SK-N-SH treated with all-trans-retinoic acid at 6 μM for 48 hours (cell line): ENCODE data around the gene KLHDC7B.

ENCODE experiments used
- ATAC-seq: fragments of 200-7000 bp; cut with Tn5 transposase; 3 replicates; pipeline ENCODE4 v1.9.1; 2020; ENCODE audit warnings: mild to moderate bottlenecking, moderate library complexity
- ARNTL ChIP-seq: fragments of 450-650 bp; formaldehyde crosslinking; IDR thresholded peaks from 2 replicates; pipeline ENCODE4 v1.5.0; 2020; ENCODE audit warnings: low read depth, mild to moderate bottlenecking, moderate library complexity, borderline replicate concordance
- BACH2 ChIP-seq: fragments of 250-450 bp; sonication (Bioruptor Pico); IDR thresholded peaks from 2 replicates; pipeline ENCODE4 v1.9.0; 2021; ENCODE audit warnings: mild to moderate bottlenecking, borderline replicate concordance
- CSDC2 ChIP-seq: fragments of 250-450 bp; sonication (Bioruptor Pico); IDR thresholded peaks from 2 replicates; pipeline ENCODE4 v1.5.0; 2020; ENCODE audit warnings: mild to moderate bottlenecking, moderate library complexity
- ESRRG ChIP-seq: fragments of 250-450 bp; sonication (Bioruptor Pico); IDR thresholded peaks from 2 replicates; pipeline ENCODE4 v1.6.1; 2021; ENCODE audit warnings: mild to moderate bottlenecking
- GLIS3 ChIP-seq: fragments of 250-450 bp; sonication (Bioruptor Pico); IDR thresholded peaks from 2 replicates; pipeline ENCODE4 v1.5.0; 2020; ENCODE audit warnings: mild to moderate bottlenecking, moderate library complexity
- ISL1 ChIP-seq: fragments of 250-450 bp; sonication (Bioruptor Pico); IDR thresholded peaks from 2 replicates; pipeline ENCODE4 v2.1.2; 2022; ENCODE audit warnings: mild to moderate bottlenecking, moderate library complexity
- OSR1 ChIP-seq: fragments of 250-450 bp; sonication (Bioruptor Pico); IDR thresholded peaks from 2 replicates; pipeline ENCODE4 v1.8.0; 2022; ENCODE audit warnings: moderate library complexity, mild to moderate bottlenecking, inconsistent platforms
- PPARA ChIP-seq: fragments of 250-450 bp; sonication (Bioruptor Pico); IDR thresholded peaks from 2 replicates; pipeline ENCODE4 v1.5.0; 2020; ENCODE audit warnings: mild to moderate bottlenecking, borderline replicate concordance
- RARB ChIP-seq: fragments of 250-450 bp; sonication (Bioruptor Pico); IDR thresholded peaks from 2 replicates; pipeline ENCODE4 v1.8.0; 2021; ENCODE audit warnings: mild to moderate bottlenecking, moderate library complexity
- SNAI2 ChIP-seq: fragments of 250-450 bp; sonication (Bioruptor Pico); IDR thresholded peaks from 2 replicates; pipeline ENCODE4 v1.5.0; 2020; ENCODE audit warnings: mild to moderate bottlenecking, moderate library complexity
- TCF4 ChIP-seq: fragments of 250-450 bp; sonication (Bioruptor Pico); IDR thresholded peaks from 2 replicates; pipeline ENCODE4 v1.8.0; 2021; ENCODE audit warnings: mild to moderate bottlenecking, moderate library complexity, borderline replicate concordance
- TOX ChIP-seq: fragments of 250-450 bp; sonication (Bioruptor Pico); IDR thresholded peaks from 2 replicates; pipeline ENCODE4 v1.8.0; 2021; ENCODE audit warnings: mild to moderate bottlenecking, moderate library complexity, borderline replicate concordance
- ZC3H10 ChIP-seq: fragments of 250-450 bp; sonication (Bioruptor Pico); IDR thresholded peaks from 2 replicates; pipeline ENCODE4 v1.5.1; 2021; ENCODE audit warnings: mild to moderate bottlenecking, moderate library complexity
- ZFP3 ChIP-seq: fragments of 250-450 bp; sonication (Bioruptor Pico); IDR thresholded peaks from 2 replicates; pipeline ENCODE4 v1.5.0; 2020; ENCODE audit warnings: mild to moderate bottlenecking, moderate library complexity
- ZFP30 ChIP-seq: fragments of 450-650 bp; formaldehyde crosslinking; IDR thresholded peaks from 2 replicates; pipeline ENCODE4 v1.5.0; 2022; ENCODE audit warnings: mild to moderate bottlenecking, moderate library complexity
- ZNF565 ChIP-seq: fragments of 450-650 bp; formaldehyde crosslinking; conservative IDR thresholded peaks from 2 replicates; pipeline ENCODE4 v1.5.0; 2020; ENCODE audit warnings: low read depth, mild to moderate bottlenecking, moderate library complexity
- ZNF70 ChIP-seq: fragments of 450-650 bp; formaldehyde crosslinking; IDR thresholded peaks from 2 replicates; pipeline ENCODE4 v1.5.0; 2020; ENCODE audit warnings: mild to moderate bottlenecking, moderate library complexity
- TF ChIP-seq, protein P1 (sequence below): fragments of 250-450 bp; sonication (Bioruptor Pico); IDR thresholded peaks from 2 replicates; pipeline ENCODE4 v1.8.0; 2020; ENCODE audit warnings: mild to moderate bottlenecking, moderate library complexity, borderline replicate concordance
- TF ChIP-seq, protein P2 (sequence below): fragments of 250-450 bp; sonication (Bioruptor Pico); IDR thresholded peaks from 2 replicates; pipeline ENCODE4 v1.5.1; 2020; ENCODE audit warnings: low read depth, mild to moderate bottlenecking, moderate library complexity
- TF ChIP-seq, protein P3 (sequence below): fragments of 250-450 bp; sonication (Bioruptor Pico); IDR thresholded peaks from 2 replicates; pipeline ENCODE4 v1.5.0; 2020; ENCODE audit warnings: mild to moderate bottlenecking, moderate library complexity
- TF ChIP-seq, protein P4 (sequence below): fragments of 250-450 bp; sonication (Bioruptor Pico); IDR thresholded peaks from 2 replicates; pipeline ENCODE4 v1.8.0; 2021; ENCODE audit warnings: low read depth, mild to moderate bottlenecking, moderate library complexity, borderline replicate concordance
- TF ChIP-seq, protein P5 (sequence below): fragments of 250-450 bp; sonication (Bioruptor Pico); IDR thresholded peaks from 2 replicates; pipeline ENCODE4 v1.5.1; 2021; ENCODE audit warnings: mild to moderate bottlenecking, moderate library complexity

The KLHDC7B gene

DNA sequence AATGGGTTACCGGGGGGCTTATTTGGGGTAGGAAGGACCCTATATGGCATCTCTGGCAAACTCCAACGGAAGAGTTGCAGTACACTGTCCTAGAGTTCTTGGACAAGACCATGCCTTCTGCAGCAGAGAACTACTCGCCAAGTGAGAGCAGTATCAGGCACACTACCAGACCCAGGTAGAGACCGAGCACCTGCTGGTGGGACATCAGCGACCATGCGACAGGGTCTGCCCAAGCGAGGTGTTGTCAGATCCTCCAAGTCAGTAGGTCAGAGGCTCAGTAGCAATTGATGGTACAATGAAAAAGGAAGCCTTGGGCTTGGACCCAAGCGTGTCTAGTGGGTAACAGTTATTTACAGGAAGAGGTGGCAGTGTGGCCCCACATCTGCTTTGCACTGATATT is 40.1 kb downstream of the KLHDC7B start:
- no peak for ATAC-seq
- TF ChIP-seq ARNTL (no peak), TCF4 (CRISPR knock-in tag) (no peak), GLIS3 (no peak), ESRRG (CRISPR knock-in tag) (no peak), TOX (CRISPR knock-in tag) (no peak), ZFP30 (CRISPR knock-in tag) (no peak), CSDC2 (CRISPR knock-in tag) (no peak), SNAI2 (CRISPR knock-in tag) (no peak), ZNF70 (CRISPR knock-in tag) (no peak), ZC3H10 (no peak), OSR1 (CRISPR knock-in tag) (no peak), ZFP3 (CRISPR knock-in tag) (no peak), ISL1 (no peak), PPARA (no peak), RARB (CRISPR knock-in tag) (no peak)
- TF ChIP-seq, protein P1, sequence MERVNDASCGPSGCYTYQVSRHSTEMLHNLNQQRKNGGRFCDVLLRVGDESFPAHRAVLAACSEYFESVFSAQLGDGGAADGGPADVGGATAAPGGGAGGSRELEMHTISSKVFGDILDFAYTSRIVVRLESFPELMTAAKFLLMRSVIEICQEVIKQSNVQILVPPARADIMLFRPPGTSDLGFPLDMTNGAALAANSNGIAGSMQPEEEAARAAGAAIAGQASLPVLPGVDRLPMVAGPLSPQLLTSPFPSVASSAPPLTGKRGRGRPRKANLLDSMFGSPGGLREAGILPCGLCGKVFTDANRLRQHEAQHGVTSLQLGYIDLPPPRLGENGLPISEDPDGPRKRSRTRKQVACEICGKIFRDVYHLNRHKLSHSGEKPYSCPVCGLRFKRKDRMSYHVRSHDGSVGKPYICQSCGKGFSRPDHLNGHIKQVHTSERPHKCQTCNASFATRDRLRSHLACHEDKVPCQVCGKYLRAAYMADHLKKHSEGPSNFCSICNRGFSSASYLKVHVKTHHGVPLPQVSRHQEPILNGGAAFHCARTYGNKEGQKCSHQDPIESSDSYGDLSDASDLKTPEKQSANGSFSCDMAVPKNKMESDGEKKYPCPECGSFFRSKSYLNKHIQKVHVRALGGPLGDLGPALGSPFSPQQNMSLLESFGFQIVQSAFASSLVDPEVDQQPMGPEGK (CRISPR knock-in tag): no peak
- TF ChIP-seq, protein P2, sequence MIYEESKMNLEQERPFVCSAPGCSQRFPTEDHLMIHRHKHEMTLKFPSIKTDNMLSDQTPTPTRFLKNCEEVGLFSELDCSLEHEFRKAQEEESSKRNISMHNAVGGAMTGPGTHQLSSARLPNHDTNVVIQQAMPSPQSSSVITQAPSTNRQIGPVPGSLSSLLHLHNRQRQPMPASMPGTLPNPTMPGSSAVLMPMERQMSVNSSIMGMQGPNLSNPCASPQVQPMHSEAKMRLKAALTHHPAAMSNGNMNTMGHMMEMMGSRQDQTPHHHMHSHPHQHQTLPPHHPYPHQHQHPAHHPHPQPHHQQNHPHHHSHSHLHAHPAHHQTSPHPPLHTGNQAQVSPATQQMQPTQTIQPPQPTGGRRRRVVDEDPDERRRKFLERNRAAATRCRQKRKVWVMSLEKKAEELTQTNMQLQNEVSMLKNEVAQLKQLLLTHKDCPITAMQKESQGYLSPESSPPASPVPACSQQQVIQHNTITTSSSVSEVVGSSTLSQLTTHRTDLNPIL (CRISPR knock-in tag): no peak
- TF ChIP-seq, protein P3, sequence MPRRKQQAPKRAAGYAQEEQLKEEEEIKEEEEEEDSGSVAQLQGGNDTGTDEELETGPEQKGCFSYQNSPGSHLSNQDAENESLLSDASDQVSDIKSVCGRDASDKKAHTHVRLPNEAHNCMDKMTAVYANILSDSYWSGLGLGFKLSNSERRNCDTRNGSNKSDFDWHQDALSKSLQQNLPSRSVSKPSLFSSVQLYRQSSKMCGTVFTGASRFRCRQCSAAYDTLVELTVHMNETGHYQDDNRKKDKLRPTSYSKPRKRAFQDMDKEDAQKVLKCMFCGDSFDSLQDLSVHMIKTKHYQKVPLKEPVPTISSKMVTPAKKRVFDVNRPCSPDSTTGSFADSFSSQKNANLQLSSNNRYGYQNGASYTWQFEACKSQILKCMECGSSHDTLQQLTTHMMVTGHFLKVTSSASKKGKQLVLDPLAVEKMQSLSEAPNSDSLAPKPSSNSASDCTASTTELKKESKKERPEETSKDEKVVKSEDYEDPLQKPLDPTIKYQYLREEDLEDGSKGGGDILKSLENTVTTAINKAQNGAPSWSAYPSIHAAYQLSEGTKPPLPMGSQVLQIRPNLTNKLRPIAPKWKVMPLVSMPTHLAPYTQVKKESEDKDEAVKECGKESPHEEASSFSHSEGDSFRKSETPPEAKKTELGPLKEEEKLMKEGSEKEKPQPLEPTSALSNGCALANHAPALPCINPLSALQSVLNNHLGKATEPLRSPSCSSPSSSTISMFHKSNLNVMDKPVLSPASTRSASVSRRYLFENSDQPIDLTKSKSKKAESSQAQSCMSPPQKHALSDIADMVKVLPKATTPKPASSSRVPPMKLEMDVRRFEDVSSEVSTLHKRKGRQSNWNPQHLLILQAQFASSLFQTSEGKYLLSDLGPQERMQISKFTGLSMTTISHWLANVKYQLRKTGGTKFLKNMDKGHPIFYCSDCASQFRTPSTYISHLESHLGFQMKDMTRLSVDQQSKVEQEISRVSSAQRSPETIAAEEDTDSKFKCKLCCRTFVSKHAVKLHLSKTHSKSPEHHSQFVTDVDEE: no peak
- TF ChIP-seq, protein P4, sequence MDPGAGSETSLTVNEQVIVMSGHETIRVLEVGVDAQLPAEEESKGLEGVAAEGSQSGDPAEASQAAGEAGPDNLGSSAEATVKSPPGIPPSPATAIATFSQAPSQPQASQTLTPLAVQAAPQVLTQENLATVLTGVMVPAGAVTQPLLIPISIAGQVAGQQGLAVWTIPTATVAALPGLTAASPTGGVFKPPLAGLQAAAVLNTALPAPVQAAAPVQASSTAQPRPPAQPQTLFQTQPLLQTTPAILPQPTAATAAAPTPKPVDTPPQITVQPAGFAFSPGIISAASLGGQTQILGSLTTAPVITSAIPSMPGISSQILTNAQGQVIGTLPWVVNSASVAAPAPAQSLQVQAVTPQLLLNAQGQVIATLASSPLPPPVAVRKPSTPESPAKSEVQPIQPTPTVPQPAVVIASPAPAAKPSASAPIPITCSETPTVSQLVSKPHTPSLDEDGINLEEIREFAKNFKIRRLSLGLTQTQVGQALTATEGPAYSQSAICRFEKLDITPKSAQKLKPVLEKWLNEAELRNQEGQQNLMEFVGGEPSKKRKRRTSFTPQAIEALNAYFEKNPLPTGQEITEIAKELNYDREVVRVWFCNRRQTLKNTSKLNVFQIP (CRISPR knock-in tag): no peak
- TF ChIP-seq, protein P5, sequence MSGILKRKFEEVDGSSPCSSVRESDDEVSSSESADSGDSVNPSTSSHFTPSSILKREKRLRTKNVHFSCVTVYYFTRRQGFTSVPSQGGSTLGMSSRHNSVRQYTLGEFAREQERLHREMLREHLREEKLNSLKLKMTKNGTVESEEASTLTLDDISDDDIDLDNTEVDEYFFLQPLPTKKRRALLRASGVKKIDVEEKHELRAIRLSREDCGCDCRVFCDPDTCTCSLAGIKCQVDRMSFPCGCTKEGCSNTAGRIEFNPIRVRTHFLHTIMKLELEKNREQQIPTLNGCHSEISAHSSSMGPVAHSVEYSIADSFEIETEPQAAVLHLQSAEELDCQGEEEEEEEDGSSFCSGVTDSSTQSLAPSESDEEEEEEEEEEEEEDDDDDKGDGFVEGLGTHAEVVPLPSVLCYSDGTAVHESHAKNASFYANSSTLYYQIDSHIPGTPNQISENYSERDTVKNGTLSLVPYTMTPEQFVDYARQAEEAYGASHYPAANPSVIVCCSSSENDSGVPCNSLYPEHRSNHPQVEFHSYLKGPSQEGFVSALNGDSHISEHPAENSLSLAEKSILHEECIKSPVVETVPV (CRISPR knock-in tag): no peak
- TF ChIP-seq, all 23 proteins: peak for 0

DNA sequence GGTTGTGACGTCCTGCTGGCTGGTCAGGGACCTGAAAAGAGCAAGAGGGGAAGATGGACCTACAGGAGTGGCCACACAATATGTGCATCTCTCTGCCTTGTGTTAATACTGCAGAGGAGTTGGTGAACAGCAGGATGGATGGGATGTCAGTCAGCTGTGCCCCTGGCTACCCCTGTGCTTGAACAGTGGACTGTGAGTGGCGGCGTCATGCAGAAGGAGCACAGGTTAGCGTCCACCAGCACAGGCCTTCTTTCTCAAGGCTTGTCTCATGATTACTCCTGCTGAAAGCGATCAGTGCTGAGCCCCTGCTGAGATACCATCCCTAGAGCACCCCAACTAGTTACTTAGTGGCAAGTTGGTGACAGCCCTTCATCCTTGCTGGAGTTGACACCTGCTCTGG is 40.7 kb downstream of the KLHDC7B start:
- TF ChIP-seq, protein P1 (CRISPR knock-in tag): no peak
- TF ChIP-seq CSDC2 (CRISPR knock-in tag): no peak
- TF ChIP-seq, protein P3: no peak
- no peak for TF ChIP-seq ZNF565 (CRISPR knock-in tag)
- no peak for TF ChIP-seq ZC3H10
- TF ChIP-seq, protein P4 (CRISPR knock-in tag): no peak
- TF ChIP-seq OSR1 (CRISPR knock-in tag): no peak
- no peak for TF ChIP-seq SNAI2 (CRISPR knock-in tag)
- no peak for TF ChIP-seq ARNTL
- no peak for TF ChIP-seq ESRRG (CRISPR knock-in tag)
- TF ChIP-seq TCF4 (CRISPR knock-in tag): no peak
- no peak for TF ChIP-seq BACH2 (CRISPR knock-in tag)
- TF ChIP-seq, protein P5 (CRISPR knock-in tag): no peak
- TF ChIP-seq ZNF70 (CRISPR knock-in tag): no peak
- no peak for ATAC-seq
